Fibroblast of pulmonary artery (primary cell): Measurements from ENCODE around the gene RGS6.

ENCODE experiments used
- DNase-seq: peaks from one replicate; pipeline ENCODE4 v3.0.0-alpha.2; 2010; ENCODE audit warnings: low read depth
- H3K4me3 ChIP-seq: replicated peaks from 2 replicates; pipeline ENCODE4 v1.5.1; 2011; ENCODE audit warnings: low read depth, mild to moderate bottlenecking, control low read depth, low read length, moderate library complexity
- TF ChIP-seq, protein P1 (sequence below): IDR thresholded peaks from 2 replicates; pipeline ENCODE4 v1.5.1; 2011; ENCODE audit warnings: mild to moderate bottlenecking, control low read depth, low read length, inconsistent platforms; ENCODE audit errors: missing control alignments

The RGS6 gene

DNA sequence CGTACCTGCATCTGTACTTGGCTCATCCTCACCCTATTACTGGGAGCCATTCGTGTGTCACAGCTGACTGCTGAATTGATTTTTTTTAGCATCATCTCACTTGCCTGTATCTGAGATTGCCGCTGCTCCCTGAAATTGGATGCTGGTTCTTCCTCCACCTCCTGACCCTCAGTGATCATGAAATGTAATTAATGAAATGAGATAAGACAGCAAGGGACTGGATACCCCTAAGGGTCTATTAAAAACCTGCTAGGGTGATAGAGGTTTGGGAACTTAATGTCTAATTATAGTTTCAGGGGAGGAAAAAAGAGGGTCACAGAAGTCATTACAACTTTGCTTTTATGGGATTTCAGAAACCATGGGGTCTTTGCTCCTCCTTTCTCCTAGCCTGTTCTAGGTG is 551.1 kb downstream of the RGS6 start:
- TF ChIP-seq, protein P1, sequence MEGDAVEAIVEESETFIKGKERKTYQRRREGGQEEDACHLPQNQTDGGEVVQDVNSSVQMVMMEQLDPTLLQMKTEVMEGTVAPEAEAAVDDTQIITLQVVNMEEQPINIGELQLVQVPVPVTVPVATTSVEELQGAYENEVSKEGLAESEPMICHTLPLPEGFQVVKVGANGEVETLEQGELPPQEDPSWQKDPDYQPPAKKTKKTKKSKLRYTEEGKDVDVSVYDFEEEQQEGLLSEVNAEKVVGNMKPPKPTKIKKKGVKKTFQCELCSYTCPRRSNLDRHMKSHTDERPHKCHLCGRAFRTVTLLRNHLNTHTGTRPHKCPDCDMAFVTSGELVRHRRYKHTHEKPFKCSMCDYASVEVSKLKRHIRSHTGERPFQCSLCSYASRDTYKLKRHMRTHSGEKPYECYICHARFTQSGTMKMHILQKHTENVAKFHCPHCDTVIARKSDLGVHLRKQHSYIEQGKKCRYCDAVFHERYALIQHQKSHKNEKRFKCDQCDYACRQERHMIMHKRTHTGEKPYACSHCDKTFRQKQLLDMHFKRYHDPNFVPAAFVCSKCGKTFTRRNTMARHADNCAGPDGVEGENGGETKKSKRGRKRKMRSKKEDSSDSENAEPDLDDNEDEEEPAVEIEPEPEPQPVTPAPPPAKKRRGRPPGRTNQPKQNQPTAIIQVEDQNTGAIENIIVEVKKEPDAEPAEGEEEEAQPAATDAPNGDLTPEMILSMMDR = no peak
- no peak for DNase-seq
- H3K4me3 ChIP-seq = no peak overlapping the region

DNA sequence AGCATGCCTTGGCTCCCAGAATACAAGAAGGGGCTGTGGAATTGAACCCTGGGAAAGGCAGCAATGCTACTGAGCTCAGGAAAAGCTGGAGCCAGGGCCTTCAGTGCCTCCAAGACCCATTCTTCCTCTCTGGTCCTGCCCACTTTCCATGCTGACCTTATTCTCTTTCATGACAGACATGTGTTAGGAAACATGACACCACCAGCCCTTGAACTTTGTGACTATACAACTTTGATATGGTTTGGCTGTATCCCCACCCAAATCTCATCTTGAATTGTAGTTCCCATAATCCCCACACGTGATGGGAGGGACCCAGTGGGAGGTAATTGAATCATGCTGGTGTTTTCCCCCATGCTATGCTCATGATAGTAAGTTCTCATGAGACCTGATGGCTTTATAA is 553.5 kb downstream of the RGS6 start:
- no peak for DNase-seq
- TF ChIP-seq, protein P1 = no peak
- H3K4me3 ChIP-seq = no peak overlapping the region

DNA sequence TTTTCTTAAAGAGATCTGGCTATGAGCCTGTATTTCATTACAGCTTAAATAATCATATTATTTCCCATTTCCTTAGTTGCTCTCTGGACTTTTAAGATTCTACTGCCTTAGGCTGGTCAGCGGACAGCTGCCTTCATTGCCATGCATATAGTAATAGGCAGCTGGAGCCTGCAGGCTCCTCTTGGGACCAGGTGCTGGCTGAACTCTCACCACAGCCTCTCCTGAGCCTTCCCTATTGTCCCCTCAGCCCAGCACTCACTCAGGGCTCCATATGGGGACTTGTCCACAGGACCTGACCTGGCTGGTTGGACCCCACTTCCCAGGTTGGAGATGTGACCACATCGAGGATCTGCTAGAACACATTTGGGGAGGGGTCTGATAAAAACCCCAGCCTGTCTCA is 556.3 kb downstream of the RGS6 start:
- no peak overlapping the region for H3K4me3 ChIP-seq
- TF ChIP-seq, protein P1 = no peak
- no peak for DNase-seq

DNA sequence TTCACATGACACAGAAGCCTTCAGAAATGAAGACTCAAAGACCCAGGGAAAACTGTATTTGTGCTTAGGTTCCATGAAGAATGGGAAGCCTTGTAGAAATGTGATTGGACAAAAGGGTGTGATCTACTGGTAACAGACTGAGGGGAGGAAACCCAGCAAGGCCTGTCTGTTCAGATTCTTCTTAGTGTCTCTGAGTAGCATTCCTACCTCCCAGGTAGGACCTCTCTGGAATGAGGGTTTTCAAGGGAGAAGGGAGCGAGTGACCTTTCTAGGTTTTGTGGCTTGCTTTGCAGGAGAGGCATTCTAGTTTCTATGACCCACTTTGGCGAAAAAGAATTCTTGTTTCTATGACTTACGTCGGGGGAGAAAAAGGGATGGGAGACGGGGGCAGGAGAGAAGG is 560.0 kb downstream of the RGS6 start:
- TF ChIP-seq, protein P1 = no peak
- DNase-seq = no peak
- no peak overlapping the region for H3K4me3 ChIP-seq

DNA sequence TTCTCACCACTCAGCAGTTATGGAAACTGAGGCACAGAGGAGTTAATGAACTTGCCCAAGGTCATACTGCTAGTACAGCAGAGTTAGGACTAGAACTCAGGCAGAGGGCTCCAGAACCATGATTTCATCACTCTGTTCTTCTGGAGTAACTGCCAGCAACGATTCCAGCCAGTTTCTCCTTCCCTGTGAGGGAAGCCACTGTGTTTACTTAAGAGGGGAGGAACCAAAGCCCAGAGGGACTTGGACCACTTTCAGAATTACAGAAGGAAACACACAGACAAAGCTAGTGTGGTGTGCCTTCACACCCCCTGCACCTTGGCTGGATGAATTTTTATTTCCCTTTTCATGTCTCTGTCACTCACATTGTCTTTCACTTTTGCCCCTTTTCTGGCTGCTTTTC is 563.4 kb downstream of the RGS6 start:
- DNase-seq = peak; percentile 38
- TF ChIP-seq, protein P1 = no peak
- no peak overlapping the region for H3K4me3 ChIP-seq

DNA sequence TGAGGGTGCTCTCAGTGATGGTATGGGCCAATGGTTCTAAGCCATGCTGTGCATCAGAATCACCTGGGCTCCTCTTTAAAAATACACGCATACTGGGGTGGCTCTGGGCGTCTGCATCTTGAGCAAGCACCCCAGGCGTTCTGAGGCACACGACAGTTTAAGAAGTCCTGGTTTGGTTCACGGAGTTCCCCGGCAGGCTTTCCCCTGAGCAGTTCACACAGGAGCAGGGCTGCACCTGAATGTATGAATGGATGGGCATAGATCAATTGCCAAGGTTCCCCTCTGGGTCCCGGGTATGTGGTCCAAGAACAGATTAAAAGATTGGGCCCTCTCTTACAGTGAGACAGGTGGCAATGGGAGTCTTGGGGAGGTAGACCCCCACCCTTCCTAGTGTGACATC is 566.4 kb downstream of the RGS6 start:
- TF ChIP-seq, protein P1 = no peak
- no peak for DNase-seq
- H3K4me3 ChIP-seq = no peak overlapping the region

DNA sequence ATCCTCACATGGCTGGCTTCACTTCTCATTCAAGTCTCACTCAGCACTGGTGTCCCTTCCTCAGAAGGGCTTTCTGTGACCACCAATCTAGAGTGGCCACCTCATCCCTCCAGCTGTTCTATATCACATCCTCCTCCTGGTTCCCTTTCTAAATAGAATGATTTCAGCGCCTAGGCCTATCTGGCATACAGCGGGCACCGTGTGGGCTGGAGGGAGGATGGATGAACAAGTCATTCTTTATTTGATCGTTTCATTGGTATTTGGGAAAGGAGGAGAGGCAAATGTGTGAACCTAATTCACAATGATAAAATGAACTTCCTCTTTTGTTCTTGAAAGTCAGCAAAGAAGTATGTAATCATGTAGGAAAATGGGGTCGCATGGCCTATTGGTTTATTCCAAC is 567.5 kb downstream of the RGS6 start:
- TF ChIP-seq, protein P1 = no peak

More for the DNA sequence above, 567.5 kb downstream of the RGS6 start:
- no peak overlapping the region for H3K4me3 ChIP-seq
- no peak for DNase-seq
